HTR-8/SVneo (cell line): Measurements from ENCODE around the gene R3HCC1L.

Experiments
- DNase-seq: peaks from one replicate; pipeline ENCODE4 v3.0.0; 2011; ENCODE audit warnings: low spot score, mixed read lengths; ENCODE audit not compliant: insufficient read length
- FAIRE-seq: peaks from 2 replicates; lab custom pipeline; 2011; peaks lifted over from hg19 to GRCh38; lab: Jason Lieb, UNC

Gene R3HCC1L

DNA sequence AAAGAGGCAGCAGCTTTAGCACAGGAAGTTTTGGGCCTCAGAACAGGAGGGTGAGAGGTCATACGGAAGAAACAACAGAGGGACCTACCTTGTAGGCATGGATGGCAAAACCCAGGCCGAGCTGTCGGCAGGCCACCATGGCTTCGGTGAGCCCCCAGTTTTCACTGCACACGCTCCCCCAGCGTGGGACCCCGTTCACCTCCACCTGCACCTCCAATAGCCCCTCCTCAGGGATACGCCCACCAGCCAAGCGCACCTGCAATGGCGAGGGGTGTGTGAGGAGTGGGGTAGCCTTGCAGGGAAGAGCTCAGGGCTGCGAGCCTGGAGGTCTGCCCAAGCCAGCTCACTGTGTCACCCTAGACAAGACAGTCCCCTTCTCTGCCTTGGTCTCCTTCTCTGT lies 122.2 kb downstream of the R3HCC1L start:
- FAIRE-seq (no peak), DNase-seq (no peak)

DNA sequence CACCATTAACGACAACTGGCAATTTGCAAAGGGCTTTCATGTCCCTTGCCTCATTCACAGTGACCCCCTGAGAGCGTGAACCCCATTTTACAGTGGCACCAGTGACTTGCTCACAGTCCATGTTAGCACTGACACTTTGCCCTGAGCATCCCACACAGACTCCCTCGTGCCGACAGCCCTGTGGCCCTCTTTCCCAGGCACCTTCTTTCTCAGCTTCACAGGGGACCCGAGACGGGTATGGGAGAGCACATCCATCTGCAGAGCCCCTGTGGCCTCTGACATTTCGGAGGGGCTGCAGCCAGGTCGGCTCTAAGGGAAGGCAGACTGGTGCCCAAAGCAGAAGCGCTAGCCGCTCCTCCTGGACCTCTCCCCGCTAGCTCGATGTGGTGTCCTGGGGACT lies 122.7 kb downstream of the R3HCC1L start:
- no peak for DNase-seq

DNA sequence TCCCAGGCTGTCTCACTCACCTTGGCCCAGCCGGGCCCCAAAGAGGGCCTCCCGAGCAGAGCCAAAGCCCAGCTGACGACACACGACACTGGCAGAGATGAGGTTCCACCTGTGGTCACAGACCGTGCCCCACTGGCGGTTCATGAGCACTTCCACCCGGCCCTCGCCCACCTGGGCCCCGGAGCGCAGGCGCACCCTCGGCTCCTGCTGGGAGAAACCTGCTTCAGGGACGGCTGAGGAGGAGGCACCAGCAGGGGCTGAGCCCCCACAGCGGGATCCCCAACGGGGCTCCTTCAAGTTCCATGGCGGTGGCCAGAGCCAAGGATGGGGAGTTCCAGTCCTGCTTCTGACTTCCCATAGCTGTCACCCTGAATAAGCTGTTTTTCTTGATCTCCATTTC lies 123.5 kb downstream of the R3HCC1L start:
- FAIRE-seq (no peak), DNase-seq (no peak)

More for the DNA sequence above, 122.7 kb downstream of the R3HCC1L start:
- FAIRE-seq, result no peak

DNA sequence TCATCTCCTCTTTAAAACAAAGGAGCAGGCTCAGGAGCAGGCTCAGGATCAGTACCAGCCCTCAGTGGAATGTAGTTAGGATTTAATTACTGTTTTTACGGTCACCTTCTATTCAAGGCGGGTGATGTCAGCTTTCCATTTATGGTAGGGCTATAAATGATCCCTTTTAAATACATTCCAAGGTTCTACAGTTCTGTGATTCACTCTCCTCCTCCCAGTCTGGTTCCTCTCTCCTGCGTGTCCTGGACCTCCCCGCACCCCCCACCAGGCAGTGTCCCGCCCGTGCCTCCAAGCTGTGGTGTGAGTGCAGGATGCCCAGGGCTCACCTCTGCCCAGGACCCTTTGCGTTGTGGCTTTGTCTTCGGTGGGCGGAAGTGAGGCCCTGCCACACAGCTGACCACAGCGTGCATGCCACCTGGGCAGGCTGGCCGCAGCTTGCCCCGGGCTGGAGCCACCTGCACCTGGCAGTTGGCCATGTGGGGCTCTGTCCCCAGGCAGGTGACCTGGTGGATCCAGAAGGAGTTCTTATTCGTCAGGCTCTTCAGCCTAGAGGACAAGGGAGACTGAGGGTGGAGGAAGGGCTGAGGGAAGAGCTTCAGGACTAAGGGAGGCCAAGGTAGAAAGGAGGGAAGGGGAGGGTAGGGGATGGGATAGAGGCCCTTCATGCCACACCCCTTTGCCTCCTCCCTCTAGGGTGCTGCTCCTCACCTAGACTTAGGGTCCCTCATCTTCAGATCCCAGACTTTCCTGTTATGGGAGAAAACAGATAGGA lies 124.4 kb downstream of the R3HCC1L start:
- DNase-seq (no peak), FAIRE-seq (no peak)

DNA sequence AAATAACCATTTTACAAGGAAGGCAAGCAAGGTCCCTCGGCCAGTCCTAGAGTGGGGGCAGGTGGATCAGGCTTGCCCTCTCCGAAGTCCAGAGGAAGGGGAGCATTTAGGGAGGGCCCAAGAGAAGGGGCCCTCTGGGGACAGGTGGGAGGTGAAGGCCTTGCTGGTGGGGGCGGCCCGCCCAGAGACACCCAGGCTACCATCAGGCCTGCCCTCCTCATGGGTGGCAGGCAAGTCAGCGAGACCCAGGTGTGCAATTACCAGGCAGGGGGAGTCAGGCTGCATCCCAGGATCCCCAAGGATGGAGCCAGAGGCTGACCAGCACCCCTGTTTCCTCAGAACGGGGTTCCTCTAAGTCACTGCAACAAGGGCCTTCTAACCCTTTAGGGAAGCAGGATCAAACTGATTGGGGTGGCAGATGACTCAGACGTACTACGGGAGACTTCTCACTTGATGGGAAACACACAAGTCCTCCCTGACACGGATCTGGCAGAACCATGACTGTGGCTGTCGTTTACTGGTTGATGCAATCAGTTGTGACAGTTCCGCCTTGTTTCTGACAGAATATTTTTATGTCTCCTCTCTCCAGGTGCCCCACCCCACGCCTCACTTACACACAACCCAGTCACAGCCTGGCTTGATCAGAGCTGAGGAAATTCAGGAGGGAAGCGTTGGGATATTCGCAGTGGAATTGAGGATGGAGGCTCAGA lies 125.3 kb downstream of the R3HCC1L start:
- FAIRE-seq, result no peak
- no peak for DNase-seq

DNA sequence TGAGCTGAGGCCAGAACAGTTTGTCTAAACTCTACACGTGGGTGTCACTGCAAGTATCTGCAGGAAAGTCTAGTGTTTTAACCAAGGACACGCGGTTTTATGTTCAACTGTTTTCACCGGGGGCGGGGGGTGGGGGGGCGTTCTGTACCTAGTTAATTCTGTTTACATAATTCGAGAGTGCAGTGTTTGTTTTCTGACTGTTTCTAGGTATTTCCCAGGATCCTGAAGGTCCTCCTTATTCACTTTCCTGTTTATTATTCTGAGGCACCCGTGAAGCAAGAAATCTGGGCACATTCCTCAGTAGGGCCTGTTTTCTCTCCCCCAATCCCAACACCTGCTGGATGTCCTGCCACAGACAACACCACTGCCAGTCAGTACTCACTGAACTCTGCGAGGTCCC lies 125.9 kb downstream of the R3HCC1L start:
- FAIRE-seq (no peak), DNase-seq (no peak)

DNA sequence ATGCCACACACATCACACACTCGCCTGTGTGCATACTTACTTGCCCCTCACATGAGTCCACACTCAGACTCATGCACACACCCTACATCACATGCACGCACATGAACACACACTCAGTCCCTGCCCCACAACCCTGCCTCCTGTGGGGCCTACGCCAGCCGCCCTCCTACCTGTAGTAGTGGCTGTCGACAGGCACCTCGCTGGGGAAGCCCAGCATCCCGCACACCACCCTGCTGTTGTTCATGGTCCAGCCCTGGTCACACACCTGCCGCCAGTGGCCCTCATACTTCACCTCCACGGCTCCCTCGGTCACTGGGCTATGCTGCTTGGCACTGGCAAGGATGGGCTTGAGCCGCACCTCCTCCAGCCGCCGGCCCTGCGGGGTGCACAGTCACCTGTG lies 126.3 kb downstream of the R3HCC1L start:
- DNase-seq (no peak), FAIRE-seq (no peak)

DNA sequence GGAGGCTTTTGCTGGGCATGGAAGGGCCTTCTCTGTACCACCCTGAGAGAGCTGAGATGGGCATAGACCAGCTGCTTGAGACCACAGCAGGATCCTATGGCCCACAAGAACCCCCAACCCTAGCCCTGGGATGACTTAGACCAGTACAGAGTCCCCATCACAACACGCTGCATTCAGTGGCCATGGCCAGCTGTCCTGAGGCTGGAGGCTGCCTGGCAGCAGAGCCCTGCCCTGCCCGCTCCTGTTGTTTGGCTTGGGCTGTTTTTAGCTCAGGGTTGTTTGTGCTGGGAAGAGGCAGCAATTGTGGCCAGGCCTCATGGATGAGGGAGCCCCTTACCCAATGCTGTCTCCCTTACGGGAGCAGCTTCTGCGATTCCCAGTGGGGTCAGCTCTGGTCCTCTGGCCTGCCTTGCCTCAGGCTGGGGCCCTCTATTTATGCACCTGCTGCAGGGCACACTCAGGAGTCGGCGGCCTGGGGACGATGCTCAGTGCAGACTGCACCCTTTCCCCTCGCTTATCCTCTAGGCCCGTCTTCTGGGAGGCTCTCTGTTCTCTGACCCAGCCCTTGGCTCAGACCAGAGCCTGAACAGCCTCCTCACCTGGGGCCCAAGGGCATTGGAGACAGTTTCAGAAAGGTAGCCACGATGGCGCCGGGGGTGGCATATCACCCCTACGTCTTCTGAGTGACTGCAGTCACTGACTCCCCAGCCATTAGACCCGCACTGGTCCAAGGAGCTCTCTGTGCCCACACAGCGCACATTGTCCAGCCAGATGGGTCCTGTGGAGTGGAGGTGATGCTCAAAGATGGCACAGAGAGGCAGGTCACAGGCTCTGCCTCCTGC lies 127.2 kb downstream of the R3HCC1L start:
- FAIRE-seq (no peak), DNase-seq (no peak)

DNA sequence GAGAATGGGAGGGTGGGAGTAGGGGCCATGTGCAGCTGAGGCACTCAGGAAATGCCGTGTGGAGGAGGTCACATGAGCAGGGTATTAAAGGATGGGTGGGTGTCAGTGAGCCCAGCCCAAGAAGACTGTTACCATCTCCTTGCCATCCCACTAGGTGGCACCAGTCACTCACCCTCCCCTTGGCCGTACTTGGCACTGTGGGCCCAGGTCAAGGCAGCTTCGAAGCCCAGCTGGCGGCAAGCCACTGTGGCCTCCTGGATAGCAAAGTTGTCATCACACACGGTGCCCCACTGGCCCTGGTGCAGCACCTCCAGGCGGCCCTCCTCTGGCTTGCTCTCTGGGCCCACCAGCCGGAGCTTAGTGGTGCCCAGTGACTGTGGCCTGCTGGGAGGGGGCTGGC lies 128.1 kb downstream of the R3HCC1L start:
- DNase-seq (no peak), FAIRE-seq (peak; percentile 70)

DNA sequence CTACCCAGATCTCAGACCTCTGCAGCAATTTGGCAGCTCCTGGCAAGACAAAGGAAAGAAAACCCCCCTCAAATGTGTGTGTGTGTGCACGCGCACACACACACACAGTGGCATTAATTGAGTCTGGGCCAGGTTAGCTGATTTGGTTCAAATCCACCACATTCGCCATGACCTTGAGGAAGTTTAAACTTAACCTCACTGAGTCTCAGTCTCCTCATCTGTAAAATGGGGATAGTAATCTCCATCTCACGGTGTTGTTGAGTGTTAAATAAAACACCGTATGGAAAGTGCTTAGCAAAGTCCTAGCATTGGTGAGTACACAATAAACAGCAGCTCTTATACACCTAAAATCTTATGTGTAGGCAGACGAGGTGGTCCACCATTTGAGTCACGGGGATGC lies 128.6 kb downstream of the R3HCC1L start:
- no peak for DNase-seq
- FAIRE-seq, result no peak

DNA sequence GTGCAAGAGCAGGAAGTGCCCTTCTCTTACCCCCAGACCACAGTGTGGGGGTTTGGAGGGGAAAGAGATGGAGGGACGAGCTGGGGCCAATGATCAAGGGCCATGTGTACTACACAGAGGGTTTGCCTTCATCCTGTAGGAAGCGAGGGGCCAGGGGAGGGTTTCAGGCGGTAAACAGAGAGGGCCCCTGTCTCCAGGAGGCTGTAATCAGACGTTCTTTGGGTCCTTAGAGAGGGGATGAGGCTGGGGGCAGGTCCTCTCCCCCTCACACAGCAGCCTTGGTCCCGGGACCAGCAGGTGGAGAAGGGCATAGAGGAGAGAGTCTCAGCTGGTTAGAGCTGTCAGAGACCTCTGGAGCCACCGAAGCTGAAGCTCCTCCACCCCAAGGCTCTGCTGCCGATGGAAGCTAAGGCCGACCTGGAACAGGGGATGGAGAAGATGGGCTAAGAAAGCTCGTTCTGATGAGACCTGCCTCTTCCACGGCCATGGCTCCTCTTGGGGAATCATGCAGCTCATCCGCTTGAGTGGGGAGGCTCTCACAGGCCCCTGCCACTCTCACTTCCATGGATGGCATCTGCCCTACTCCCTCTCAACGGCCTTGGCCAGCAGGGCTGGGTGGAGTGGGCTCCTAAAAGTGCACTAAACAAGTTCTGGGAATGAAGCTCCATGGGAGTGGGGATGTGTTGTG lies 130.1 kb downstream of the R3HCC1L start:
- FAIRE-seq (peak; percentile 23), DNase-seq (no peak)

DNA sequence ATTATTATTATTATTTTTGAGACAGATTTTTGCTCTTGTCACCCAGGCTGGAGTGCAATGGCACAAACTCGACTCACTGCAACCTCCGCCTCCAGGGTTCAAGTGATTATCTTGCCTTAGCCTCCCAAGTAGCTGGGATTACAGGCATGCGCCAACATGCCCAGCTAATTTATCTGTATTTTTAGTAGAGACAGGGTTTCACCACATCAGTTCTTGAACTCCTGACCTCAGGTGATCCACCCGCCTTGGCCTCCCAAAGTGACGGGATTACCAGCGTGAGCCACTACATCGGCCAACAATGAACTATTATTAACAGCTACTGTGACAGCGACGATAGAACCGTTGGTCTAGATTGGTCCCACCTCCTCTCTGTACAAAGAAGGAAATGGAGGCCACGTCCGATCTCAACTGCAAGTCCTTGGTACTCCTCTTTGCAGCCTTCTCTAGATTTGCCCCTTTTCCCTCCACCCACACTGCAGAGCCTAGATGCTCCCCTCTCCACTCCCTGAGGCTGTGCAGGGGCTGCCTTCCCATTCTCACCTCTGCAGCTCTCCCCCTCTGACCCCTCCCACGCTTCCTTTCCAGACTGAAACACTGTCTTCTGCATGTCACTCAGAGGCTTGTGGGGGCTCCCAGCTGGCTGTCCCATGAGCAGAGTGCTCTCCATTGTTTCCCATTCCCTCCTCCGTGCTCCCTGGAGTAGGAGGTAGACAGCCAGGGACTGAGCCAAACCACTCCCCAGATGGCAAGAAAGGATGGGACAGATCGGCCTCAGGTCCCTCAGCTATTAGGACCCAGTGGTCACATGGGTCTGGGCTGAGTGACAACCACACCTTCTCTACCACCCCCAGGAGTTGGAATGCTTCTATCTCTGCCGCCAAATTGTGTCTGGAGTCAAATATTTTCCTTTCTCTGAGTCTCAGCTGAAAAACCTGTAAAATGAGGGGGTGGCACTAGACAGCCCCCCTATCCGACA lies 131.2 kb downstream of the R3HCC1L start:
- FAIRE-seq, result no peak
- no peak for DNase-seq

DNA sequence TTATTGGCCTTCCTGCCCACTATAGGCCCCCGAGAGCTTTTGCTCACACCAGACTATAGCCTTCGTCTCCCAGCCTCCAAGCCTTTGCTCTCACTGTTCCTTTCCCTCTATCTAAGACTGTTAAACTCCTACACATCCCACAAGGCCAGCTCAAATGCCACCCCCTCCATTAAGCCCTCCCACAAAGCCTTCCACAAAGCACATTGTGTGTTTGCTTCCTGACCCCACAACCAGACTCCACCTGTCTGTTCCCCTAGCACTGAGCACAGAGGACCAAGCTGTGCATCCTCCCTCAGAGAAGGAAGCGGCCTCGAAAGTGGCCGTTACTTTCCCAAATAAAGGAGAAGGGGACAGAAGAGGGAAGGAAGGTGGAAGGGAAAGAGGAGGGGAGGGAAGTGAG lies 132.2 kb downstream of the R3HCC1L start:
- FAIRE-seq (no peak), DNase-seq (no peak)

DNA sequence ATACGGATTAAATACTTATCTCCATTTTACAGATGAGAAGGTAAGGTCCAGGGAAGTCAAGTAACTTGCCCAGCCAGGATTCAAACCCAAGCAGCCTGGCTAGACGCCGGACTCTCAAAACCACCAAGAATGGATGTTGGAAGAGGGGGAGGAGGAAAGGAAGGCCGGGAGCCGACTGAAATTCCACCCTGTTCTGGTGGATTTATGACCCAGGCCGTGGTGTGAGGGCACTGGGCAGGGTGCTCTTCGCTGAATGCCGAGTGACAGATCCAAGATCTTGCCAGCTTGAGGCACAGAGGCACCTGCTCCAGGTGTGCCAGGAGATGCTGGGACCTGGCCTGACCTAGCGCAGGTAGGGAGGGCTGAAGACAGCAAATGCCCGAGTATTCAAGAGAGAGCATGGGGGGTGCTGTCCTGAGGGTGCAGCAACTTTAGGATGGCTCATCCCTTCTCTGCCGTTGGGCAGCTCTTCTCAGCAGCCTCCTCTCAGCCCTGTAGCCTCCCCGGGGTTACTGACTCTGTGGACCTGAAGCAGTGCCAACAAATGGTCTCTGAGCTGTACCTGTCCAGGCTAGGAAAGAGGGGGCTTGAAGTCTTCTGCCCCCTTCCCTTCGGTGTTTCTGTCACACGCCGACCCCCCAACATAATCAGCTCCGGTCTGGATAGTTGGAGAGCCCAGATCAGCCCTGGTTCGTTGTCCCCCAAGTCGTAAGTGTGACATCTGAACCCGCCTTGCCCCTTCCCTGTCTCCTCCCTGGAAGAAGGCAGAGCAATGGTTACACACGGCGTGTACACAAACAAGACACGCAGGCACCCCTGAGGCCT lies 132.8 kb downstream of the R3HCC1L start:
- DNase-seq, result no peak
- FAIRE-seq, result no peak

DNA sequence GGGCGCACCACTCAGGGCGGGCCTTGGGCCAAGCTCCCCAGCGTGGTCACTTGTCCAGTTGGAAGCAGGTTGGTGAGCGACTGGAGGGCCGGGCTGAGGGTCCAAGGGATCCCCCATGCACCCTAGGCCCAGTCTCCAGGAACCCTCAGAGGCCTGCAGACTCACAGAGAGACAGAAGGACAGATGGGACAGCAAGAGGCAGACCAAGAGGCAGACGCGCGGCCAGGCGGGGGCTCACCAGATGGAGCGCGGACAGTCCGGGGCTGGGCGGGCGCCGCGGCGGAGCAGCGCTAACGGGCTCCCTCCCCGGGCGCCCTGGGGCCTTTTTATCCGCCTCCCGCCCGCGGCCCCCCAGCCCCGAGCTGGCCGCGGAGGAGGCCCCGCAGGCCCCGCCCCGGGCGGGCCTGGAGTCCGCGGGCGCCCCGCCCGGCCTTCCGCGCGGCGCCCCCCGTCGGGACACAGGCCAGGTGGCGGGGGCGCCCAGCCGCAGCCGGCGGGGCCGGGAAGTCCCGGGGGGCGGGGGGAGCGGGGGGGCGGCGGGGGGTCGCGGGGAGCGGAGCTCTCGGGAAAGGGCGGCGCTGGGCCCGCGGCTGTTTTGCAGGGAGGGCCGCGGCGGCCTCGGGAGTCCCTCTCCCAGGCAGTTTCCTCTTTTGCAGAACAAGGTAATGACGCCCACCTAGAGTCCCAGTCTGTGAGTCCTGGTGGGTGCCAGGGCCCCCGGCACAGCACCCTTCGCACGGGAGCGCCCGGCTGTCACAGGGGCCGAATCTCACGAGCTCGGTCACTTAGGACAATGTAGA lies 133.6 kb downstream of the R3HCC1L start, which contains the start of gene LOXL4:
Gene LOXL4, minus strand, starts transcription at position 301 of the 800 bp plus-strand sequence. CDS start 5,175 bp downstream, outside the sequence.
- DNase-seq (no peak), FAIRE-seq (no peak)

DNA sequence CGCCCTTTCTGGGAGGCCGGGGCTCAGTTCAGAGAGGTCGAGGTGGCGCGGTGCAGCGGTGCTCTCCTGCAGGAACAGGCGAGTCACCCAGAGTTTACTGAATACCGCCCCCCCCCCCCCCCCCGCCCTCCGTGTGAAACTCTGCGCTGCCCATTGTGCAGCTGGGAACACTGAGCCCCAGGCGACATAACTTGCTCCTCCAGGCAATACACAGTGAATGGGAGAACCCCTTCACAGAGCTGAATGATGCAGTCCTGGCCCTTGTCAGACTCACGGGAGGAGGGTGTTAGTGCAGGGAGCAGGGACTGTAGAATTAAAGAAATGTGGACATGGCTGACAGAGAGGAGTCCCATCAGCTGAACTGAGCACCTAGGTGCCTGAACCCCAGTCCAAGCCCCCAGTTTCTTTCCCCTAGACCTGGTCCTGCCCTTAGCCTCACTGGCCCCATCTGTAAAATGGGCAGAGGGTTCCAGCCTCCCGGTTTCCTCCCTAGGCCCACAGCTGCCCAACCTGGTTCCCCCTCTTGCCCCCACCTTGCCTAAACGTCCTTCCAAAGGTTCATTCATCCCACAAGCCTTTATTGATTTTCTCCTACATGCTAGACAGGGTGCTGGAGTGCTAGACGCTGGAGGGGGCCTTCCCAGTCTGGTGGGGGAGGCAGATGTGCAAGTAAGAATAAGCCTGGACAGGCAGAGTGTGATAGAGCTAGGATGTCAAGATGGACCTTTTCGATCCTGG lies 134.4 kb downstream of the R3HCC1L start:
- FAIRE-seq, result peak; percentile 13
- DNase-seq, result no peak

DNA sequence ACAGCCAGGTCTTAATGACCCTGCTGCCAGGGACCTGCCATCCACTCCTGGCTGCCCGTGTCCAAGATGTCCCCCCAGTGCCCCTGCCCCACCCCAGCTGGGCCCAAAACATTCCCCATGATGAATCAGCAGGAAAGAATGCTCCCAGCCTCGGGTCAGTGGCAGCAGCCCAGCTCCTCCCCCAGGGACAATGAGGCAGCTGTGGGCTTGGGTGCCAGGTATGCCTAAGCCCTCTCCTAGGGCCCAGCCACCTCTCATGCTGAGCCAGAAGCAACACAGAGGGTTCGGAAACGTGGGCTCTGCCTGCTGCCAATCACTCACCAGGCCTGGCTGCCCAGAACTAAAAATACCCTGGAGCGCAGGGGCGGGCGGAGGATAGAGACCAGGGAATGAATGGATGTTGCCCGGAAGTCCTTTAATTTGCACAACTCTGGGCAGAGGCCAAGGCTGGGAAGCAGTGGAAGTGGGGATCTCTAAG lies 135.0 kb downstream of the R3HCC1L start:
- peak; percentile 93 for DNase-seq
- FAIRE-seq, result peak; percentile 98
